Hair follicular keratinocyte (primary cell): Measurements from ENCODE around the gene CTBP2. TPM values are rescaled to one million over a fixed set of nuclear protein-coding genes. Genes with fewer than 3 reads are reported as not detected.

Experiments used
- total RNA-seq: library from RNA; depleted of rRNA; stranded (reverse); fragments of >200 nt; gene quantifications from 2 replicates; pipeline ENCODE4 v1.2.3, GENCODE V29; 2015

The CTBP2 gene
- total RNA-seq: 81.9 and 97.1 TPM in 2 replicates

GRCh38 chr10:125159932-125160855 lies at the start of gene CTBP2:
Gene CTBP2, minus strand, starts transcription at chr10:125160563.

GRCh38 chr10:124941823-124942222 lies 218.5 kb downstream of the CTBP2 start, which contains the start of gene ZRANB1:
Gene ZRANB1, plus strand, starts transcription at chr10:124942123. Its CDS starts 371 bp downstream, at chr10:124942494.

Other genes starting within 250 kb of the CTBP2 start
- gene ZRANB1, start 218.4 kb downstream of the CTBP2 start, total RNA-seq: 7.3 and 10.1 TPM in 2 replicates